Measurements from ENCODE around the gene GDPD1.

DNA sequence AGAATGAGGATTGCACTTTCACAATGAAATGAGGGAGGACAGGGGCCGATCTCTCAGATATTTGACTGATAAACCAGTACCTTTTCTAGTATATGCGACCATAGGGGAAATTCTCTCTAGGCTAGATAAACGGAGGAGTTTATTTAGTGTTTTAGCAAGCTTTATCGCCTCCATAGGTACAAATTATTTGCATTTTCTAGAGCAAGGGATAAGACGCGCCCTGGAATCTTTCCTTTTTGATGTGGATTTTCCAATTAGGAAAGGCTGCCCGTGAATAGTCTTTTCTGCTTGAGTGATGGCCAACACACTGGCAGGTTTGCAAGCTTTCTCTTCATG is 351 bp upstream of the GDPD1 start:
- no peak for TF ChIP-seq POLR2A (IDR thresholded peaks at IDR 0.05)
- TF ChIP-seq, protein P1, sequence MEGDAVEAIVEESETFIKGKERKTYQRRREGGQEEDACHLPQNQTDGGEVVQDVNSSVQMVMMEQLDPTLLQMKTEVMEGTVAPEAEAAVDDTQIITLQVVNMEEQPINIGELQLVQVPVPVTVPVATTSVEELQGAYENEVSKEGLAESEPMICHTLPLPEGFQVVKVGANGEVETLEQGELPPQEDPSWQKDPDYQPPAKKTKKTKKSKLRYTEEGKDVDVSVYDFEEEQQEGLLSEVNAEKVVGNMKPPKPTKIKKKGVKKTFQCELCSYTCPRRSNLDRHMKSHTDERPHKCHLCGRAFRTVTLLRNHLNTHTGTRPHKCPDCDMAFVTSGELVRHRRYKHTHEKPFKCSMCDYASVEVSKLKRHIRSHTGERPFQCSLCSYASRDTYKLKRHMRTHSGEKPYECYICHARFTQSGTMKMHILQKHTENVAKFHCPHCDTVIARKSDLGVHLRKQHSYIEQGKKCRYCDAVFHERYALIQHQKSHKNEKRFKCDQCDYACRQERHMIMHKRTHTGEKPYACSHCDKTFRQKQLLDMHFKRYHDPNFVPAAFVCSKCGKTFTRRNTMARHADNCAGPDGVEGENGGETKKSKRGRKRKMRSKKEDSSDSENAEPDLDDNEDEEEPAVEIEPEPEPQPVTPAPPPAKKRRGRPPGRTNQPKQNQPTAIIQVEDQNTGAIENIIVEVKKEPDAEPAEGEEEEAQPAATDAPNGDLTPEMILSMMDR (IDR thresholded peaks at IDR 0.05) = no peak

All from prostate gland (tissue), 2 donors.